VCaP (cell line): ENCODE measurements around the gene OR6C3.

Experiments
- H3K27ac ChIP-seq: fragments of 450-650 bp; 2 replicates; pipeline ENCODE4 v1.5.1; 2017
- TF ChIP-seq, protein P1 (sequence below): fragments of 450-650 bp; conservative IDR thresholded peaks from 2 replicates; pipeline ENCODE4 v1.5.1; 2017; ENCODE audit warnings: mild to moderate bottlenecking, moderate library complexity

Gene OR6C3

DNA sequence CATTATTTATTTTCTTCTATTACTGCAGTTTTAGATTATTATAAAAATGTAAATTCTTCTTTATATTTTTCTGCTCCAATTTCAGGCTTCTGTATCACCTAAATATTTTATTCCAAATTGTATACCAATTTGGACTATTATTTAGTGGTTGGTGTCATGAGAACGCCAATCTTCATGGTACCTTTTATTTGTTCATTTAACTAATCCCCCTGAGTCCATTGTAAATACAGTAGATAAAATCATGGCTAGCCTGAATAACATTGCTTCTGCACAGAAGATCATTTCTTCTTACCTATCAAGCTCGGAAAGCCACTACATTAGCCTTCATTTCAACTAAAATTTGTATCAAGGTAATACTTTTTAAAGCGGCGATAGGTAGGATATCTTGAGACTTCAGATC is 32.1 kb downstream of the OR6C3 start, which contains the start of gene OR6C75:
TSS of gene OR6C75 (plus strand) at position 301 of the 400 bp plus-strand sequence. CDS start 2,136 bp downstream, outside the sequence.
- TF ChIP-seq, protein P1, sequence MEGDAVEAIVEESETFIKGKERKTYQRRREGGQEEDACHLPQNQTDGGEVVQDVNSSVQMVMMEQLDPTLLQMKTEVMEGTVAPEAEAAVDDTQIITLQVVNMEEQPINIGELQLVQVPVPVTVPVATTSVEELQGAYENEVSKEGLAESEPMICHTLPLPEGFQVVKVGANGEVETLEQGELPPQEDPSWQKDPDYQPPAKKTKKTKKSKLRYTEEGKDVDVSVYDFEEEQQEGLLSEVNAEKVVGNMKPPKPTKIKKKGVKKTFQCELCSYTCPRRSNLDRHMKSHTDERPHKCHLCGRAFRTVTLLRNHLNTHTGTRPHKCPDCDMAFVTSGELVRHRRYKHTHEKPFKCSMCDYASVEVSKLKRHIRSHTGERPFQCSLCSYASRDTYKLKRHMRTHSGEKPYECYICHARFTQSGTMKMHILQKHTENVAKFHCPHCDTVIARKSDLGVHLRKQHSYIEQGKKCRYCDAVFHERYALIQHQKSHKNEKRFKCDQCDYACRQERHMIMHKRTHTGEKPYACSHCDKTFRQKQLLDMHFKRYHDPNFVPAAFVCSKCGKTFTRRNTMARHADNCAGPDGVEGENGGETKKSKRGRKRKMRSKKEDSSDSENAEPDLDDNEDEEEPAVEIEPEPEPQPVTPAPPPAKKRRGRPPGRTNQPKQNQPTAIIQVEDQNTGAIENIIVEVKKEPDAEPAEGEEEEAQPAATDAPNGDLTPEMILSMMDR, result no peak

GRCh38 chr12:55365086-55365485 is 34.5 kb downstream of the OR6C3 start:
- no peak overlapping the region for H3K27ac ChIP-seq
- TF ChIP-seq, protein P1, result no peak

More for the DNA sequence above, 32.1 kb downstream of the OR6C3 start, which contains the start of gene OR6C75:
- H3K27ac ChIP-seq, result no peak within 1 kb of the TSS

- TF ChIP-seq, protein P1, result no peak
- no peak overlapping the region for H3K27ac ChIP-seq
Measured at GRCh38 chr12:55372521-55372920, 42.0 kb downstream of the OR6C3 start.
